ENCODE data around the gene GSTT2. TPM values are rescaled to one million over a fixed set of nuclear protein-coding genes. Genes with fewer than 3 reads are reported as not detected.
A peak's percentile ranks its signal among the peaks of the same experiment; 100 is the strongest.

The GSTT2 gene
- total and polyA plus RNA-seq, 5 experiments from 2014 or later: not detected

DNA sequence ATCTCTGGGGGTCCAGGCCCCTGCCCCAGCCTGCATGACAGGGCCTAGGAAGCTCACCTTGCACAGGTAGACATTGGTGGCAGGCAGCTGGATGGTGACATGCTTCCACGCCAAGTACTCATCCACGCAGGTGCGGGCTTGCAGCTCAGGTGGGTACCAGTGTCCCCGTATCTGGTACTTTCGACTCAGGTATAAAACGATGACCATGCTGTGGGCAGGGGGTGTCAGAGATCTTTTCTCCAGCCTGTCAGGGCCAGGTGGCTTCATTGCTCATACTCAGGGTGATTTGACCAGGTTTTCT, 26.9 kb downstream of the GSTT2 start:
- POLR2A ChIA-PET: interaction anchor here (1.4 kb wide), 1 partner anchor 32 kb away, joined by 7 read pairs; no protein-coding TSS in a partner anchor

DNA sequence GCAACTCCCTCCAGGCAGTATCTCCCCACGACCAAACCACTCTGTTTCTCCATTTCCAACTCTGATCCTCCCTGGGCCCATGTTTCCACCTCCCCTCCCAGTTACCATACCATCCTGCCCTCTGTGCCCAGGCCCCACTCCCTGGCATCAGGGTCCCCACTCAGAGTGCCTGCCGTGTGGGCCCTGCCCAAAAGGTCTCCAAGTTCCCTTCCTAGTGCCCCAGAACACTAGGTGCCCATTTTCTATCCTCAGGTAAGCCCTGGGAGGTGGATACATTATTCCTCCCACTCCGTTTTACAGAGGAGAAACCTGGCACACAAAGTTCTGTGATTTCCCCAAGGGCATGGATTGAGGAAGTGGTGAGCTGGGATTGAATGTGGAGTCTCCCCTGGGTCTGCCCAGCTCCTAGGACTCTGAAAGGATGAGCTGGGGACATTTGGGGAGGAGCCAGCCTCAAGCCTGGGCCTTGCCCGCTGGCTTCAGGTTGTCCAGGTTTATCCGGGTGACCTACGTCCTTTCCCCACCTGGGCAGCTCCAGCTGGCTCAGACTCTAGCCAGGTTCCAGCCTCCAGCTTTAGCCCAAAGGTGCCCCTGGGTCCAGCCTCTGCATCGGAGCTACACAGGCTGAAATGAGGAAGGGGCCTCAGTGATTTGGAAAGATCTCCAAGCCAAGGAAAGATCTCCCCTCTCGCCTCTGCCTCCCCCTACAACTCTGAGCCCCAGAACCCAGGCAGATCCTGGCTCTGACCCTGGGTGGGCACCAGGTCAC, 27.5 kb downstream of the GSTT2 start:
- ATAC-seq (no peak), DNase-seq (no peak)
- Mint-ChIP-seq H3K27me3 (peaks cover 0 to 3% (median 0%) of the 10 kb centered on the region in 5 donors), H3K4me3 (no peak overlapping the region), H3K4me1 (peaks cover 13 to 22% (median 16%) of the 10 kb centered on the region in 4 donors), H3K27ac (peak overlapping the region in 2 of 10 donors; percentile 27 to 36), H3K9me3 (peaks cover 0 to 3% (median 0%) of the 10 kb centered on the region in 9 donors), H3K36me3 (no peaks in the 10 kb centered on the region)
- POLR2A ChIA-PET: interaction anchor here (1.4 to 7.1 kb wide), 2 partner anchors 30 to 31 kb away, joined by 7 to 99 read pairs; no protein-coding TSS in a partner anchor

More for the DNA sequence above, 26.9 kb downstream of the GSTT2 start:
- Mint-ChIP-seq H3K27me3 (peaks cover 0 to 4% (median 0%) of the 10 kb centered on the region in 5 donors), H3K4me3 (no peak overlapping the region), H3K4me1 (peaks cover 11 to 19% (median 12%) of the 10 kb centered on the region in 4 donors), H3K27ac (peak overlapping the region in 1 of 10 donors; percentile 26), H3K36me3 (no peaks in the 10 kb centered on the region), H3K9me3 (peaks cover 0 to 3% (median 0%) of the 10 kb centered on the region in 9 donors)
- DNase-seq (no peak), ATAC-seq (no peak)

DNA sequence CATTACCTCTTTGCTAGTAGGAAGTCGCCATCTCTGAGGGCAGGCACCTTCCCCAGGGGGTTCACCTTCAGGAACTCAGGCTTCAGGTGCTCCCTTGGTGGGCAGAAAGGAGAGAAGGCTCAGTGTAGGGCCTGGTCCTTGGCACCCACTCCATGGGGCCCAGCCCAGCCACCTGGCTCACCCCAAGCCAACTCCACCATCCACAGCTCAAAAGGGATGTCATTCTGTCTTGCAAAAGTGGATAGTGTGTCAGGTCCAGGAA, 28.0 kb downstream of the GSTT2 start:
- Mint-ChIP-seq H3K27ac (no peak overlapping the region), H3K27me3 (peaks cover 0 to 3% (median 0%) of the 10 kb centered on the region in 5 donors), H3K4me1 (peaks cover 13 to 25% (median 19%) of the 10 kb centered on the region in 4 donors), H3K9me3 (peaks cover 0 to 3% (median 0%) of the 10 kb centered on the region in 9 donors), H3K4me3 (no peak overlapping the region), H3K36me3 (no peaks in the 10 kb centered on the region)
- no peak for DNase-seq
- POLR2A ChIA-PET: interaction anchor here (7.1 kb wide), 1 partner anchor 30 kb away, joined by 99 read pairs; no protein-coding TSS in a partner anchor
- ATAC-seq: no peak

DNA sequence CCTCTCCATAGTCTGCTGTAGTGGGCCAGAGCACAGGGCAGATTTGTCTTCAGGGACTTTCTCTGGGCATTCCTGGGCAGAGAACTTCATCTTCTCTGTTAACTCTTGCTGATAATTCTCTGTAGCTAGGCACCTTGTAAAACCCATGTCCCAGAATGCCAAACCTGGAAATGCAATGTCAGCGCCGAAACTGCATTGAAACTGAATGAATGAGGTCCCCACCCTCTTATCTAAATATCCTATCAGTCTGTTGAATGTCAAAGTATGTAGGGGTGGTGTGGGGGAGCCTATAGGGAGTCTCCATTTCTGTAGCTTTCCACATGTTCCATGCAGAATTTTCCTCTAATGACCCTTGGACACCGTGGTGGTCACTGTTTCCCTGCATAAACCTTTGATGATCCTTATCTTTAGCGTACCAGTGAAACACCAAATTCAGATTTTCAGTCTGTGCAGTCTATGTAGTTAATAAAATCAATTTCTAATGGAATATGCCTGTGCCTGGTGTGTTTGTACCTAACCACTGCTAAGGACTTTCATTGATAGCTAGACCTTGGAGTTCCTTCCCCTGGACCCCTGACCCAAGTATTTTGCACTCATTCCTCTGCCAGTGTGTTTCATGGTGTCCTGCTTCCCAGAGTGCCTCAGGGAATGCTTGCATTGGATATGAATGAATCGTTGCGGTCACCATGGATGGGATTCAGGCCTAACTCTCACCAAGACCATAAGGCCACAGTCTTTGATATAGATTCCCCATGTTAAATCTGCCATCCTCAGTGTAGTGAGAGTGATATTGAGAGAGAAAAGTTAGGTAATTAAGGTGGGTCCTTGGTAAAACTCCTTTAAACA, 28.7 kb downstream of the GSTT2 start:
- no peak for DNase-seq
- no peak for ATAC-seq
- Mint-ChIP-seq H3K27ac (peak overlapping the region in 1 of 10 donors; percentile 54), H3K9me3 (peaks cover 0 to 3% (median 0%) of the 10 kb centered on the region in 9 donors), H3K27me3 (peaks cover 0 to 3% (median 0%) of the 10 kb centered on the region in 5 donors), H3K4me3 (no peak overlapping the region), H3K36me3 (no peaks in the 10 kb centered on the region), H3K4me1 (peaks cover 15 to 30% (median 25%) of the 10 kb centered on the region in 4 donors)
- POLR2A ChIA-PET: interaction anchor here (7.1 kb wide), 1 partner anchor 29 kb away, joined by 99 read pairs; no protein-coding TSS in a partner anchor

DNA sequence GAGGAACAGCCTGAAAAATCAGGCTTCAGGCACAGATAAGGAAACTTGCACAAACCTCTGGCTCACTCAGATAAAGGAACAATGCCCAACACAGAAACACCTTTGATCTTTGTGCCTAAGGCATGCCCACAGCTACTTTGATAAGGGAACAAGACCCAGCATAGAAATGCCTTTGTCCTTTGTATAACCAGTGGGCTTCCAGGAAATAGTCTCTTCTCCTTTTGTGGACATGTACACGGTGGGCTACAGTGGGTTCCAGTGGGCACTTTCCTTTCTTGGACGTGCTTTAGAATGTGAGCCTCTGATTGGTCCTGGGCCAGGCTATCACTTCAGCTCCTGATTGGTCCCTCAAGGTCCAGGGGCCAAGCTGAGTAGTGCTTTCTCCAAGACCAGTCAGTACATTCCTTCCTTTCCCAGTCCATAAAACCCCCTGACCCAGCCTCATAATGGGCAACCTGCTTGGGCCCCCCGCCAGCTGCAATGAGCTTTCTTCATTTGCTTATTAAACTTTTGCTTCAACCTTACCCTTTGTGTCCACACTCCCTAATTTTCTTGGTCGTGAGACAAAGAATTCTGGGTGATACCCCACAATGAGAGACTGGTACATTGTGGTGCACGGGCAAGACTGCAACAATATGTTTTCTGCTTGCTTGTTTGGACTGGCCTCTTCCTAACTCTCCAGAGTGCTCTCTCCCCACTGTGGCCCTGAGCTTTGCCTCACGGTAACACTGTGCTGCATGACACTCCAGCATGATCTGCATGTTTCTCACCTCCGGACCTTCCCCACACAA, 29.5 kb downstream of the GSTT2 start:
- Mint-ChIP-seq H3K9me3 (peaks cover 0 to 3% (median 0%) of the 10 kb centered on the region in 9 donors), H3K4me1 (peaks cover 20 to 38% (median 31%) of the 10 kb centered on the region in 4 donors), H3K4me3 (peak overlapping the region in 6 of 10 donors; percentile 31 to 67 (median 61)), H3K36me3 (no peaks in the 10 kb centered on the region), H3K27ac (peak overlapping the region in 9 of 10 donors; percentile 3 to 92 (median 78)), H3K27me3 (peaks cover 0 to 3% (median 0%) of the 10 kb centered on the region in 5 donors)
- ATAC-seq: no peak
- no peak for DNase-seq
- POLR2A ChIA-PET: interaction anchor here (2.2 to 7.1 kb wide), 4 partner anchors 23 to 115 kb away, joined by 12 to 99 read pairs (median 18); partner anchors contain the start of gene MIF

DNA sequence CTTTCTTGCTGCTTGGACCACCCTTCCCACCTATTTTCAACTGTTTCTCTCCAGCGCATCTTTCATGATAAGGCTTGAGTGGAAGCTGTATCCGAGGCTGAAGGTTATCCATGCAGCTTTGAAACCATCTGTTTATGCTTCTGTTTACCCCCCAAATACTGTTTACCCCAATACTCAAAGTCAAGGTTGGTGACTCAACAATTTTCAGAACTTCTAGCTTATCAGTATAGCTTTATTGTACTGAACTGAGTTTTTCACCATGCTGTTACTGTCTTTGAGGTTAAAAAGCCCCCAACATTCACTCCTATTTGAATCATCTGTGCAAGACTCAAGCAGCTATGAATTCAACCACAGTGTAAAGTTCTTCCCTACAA, 30.1 kb downstream of the GSTT2 start:
- DNase-seq (no peak), ATAC-seq (no peak)
- Mint-ChIP-seq H3K27ac (peak overlapping the region in 9 of 10 donors; percentile 65 to 92 (median 80)), H3K36me3 (no peaks in the 10 kb centered on the region), H3K27me3 (peaks cover 0 to 3% (median 0%) of the 10 kb centered on the region in 5 donors), H3K4me3 (peak overlapping the region in 9 of 10 donors; percentile 3 to 73 (median 66)), H3K4me1 (peaks cover 23 to 44% (median 35%) of the 10 kb centered on the region in 4 donors), H3K9me3 (peaks cover 0 to 3% (median 0%) of the 10 kb centered on the region in 9 donors)
- POLR2A ChIA-PET: interaction anchor here (1.1 to 7.1 kb wide), 6 partner anchors 23 to 259 kb away, joined by 4 to 99 read pairs (median 12); partner anchors contain the start of genes MIF and ZNF70

DNA sequence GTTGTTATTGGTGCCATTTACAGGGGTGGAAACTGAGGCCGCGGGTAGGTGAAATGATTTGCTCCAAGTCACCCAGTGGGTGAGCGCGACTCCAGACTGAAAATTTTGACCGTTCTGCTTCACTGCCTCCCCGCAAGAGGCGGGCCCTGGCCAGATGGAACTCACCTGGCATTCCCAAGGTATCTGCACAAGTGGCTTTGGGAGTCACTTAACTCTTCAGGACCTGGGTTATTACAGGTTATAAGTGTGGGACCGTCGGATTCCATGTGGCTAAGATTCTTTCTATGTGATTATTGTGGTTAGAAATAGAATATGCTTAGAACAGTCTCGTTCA, 31.8 kb downstream of the GSTT2 start:
- peaks cover 0 to 3% (median 0%) of the 10 kb centered on the region in 5 donors for H3K27me3 Mint-ChIP-seq
- ATAC-seq (no peak), DNase-seq (peak in 1 of 10 donors; percentile 12)
- peaks cover 5 to 8% (median 8%) of the 10 kb centered on the region in 3 donors for H3K36me3 Mint-ChIP-seq
- POLR2A ChIA-PET: interaction anchor here (1.3 to 7.1 kb wide), 7 partner anchors 14 to 144 kb away, joined by 3 to 99 read pairs (median 12); partner anchors contain the start of gene MIF
- peak overlapping the region; percentile 70 to 100 (median 97) for H3K27ac Mint-ChIP-seq
- H3K9me3 Mint-ChIP-seq: peaks cover 0 to 3% (median 0%) of the 10 kb centered on the region in 9 donors
- H3K4me1 Mint-ChIP-seq: peaks cover 23 to 44% (median 38%) of the 10 kb centered on the region in 4 donors
- peak overlapping the region; percentile 93 to 99 (median 96) for H3K4me3 Mint-ChIP-seq

DNA sequence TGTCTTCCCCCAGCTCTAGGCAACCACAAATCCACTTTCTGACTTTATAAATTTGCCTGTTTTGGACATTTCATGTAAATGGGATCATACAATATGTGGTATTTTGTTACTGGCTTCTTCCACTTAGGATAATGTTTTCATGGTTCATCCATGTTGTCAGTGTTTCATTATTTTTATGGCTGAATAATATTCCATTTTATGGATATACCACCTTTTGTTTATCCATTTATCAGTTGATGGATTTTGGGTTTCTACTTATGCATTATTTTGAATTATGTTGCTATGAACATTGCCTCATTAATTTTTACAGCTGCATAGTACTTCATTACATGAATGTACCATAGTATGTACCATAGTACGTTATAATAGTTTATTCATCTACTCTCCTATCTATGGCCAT, 36.2 kb downstream of the GSTT2 start:
- POLR2A ChIA-PET: interaction anchor here (1.0 kb wide), 1 partner anchor 23 kb away, joined by 3 read pairs; no protein-coding TSS in a partner anchor
- Mint-ChIP-seq H3K27me3 (peaks cover 0 to under 1% (median 0%) of the 10 kb centered on the region in 5 donors), H3K4me1 (peaks cover 19 to 52% (median 43%) of the 10 kb centered on the region in 4 donors), H3K36me3 (peaks cover 12 to 25% (median 13%) of the 10 kb centered on the region in 3 donors), H3K9me3 (peaks cover 0 to 2% (median 0%) of the 10 kb centered on the region in 9 donors), H3K27ac (peak overlapping the region in 1 of 10 donors; percentile 9), H3K4me3 (no peak overlapping the region)
- no peak for DNase-seq
- no peak for ATAC-seq

DNA sequence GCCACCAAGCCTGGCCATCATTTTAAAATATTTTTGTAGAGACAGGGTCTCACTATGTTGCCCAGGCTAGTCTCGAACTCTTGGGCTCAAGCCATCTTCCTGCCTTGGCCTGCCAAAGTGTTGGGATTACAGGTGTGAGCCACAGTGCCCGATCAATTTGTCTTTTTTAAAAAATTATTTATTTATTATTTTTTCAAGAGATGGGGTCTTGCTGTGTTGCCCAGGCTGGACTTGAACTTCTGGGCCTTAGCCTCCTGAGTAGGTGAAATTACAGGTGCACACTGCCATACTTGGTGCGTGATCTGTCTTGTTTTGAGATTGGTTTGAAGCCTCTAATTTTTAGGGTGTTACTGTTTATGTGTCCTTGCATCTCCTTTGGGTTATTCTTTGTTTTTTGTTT, 41.4 kb downstream of the GSTT2 start:
- DNase-seq (no peak), ATAC-seq (no peak)
- peaks cover 0 to 2% (median 0%) of the 10 kb centered on the region in 9 donors for H3K9me3 Mint-ChIP-seq
- peak overlapping the region in 1 of 10 donors; percentile 28 for H3K27ac Mint-ChIP-seq
- peaks cover 6 to 57% (median 39%) of the 10 kb centered on the region in 4 donors for H3K4me1 Mint-ChIP-seq
- H3K4me3 Mint-ChIP-seq: no peak overlapping the region
- POLR2A ChIA-PET: no interaction called here
- H3K27me3 Mint-ChIP-seq: no peaks in the 10 kb centered on the region
- peaks cover 16 to 50% (median 25%) of the 10 kb centered on the region in 3 donors for H3K36me3 Mint-ChIP-seq

DNA sequence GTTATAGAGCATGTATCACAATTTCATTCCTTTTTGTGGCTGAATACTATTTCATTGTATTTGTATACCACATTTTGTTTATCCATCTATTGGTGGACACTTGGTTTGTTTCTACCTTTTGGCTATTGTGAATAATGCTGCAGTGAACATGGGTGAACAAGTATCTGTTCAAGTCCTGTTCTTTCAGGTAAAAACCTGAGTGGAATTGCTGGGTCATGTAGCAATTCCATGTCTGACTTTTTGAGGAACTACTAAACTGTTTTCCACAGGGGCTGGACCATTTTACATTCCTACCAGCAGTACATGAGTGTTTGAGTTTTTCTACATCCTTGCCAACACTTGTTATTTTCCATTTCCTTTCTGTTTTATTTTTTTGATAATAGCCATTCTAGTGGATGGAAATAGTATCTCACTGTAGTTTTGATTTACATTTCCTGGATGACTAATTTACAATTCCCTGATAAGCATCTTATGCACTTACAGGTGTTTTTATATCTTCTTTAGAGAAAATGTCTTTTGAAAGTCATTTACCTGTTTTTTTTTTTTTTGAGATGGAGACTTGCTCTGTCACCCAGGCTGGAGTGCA, 43.4 kb downstream of the GSTT2 start:
- Mint-ChIP-seq H3K27me3 (no peaks in the 10 kb centered on the region), H3K27ac (peak overlapping the region in 4 of 10 donors; percentile 22 to 51 (median 38)), H3K4me3 (peak overlapping the region in 1 of 10 donors; percentile 22), H3K9me3 (peaks cover 0 to 2% (median 0%) of the 10 kb centered on the region in 9 donors), H3K36me3 (peaks cover 8 to 48% (median 20%) of the 10 kb centered on the region in 3 donors), H3K4me1 (peaks cover 7 to 61% (median 45%) of the 10 kb centered on the region in 4 donors)
- no peak for ATAC-seq
- no peak for DNase-seq
- POLR2A ChIA-PET: interaction anchor here (0.7 kb wide), 1 partner anchor 18 kb away, joined by 4 read pairs; no protein-coding TSS in a partner anchor

DNA sequence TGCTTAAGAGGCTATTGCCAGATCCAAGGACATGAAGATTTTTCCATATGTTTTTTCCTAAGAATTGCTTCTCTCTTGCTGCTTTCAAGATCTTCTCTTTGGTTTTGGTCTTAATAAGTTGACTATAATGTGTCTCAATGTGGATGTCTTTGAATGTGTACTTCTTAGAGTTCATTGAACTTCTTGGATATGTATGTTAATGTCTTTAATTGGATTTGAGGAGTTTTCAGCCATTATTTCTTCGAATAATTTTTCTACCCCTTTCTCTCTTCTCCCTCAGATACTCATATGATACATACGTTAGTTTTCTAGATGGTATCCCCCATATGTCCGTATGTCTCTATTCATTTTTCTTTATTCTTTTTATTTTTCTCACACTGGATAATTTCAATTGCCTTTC, 44.4 kb downstream of the GSTT2 start:
- peaks cover 10 to 64% (median 49%) of the 10 kb centered on the region in 4 donors for H3K4me1 Mint-ChIP-seq
- peaks cover 0 to 2% (median 0%) of the 10 kb centered on the region in 9 donors for H3K9me3 Mint-ChIP-seq
- peak overlapping the region in 1 of 10 donors; percentile 80 for H3K27ac Mint-ChIP-seq
- H3K27me3 Mint-ChIP-seq: no peaks in the 10 kb centered on the region
- H3K4me3 Mint-ChIP-seq: peak overlapping the region in 1 of 10 donors; percentile 46
- DNase-seq: no peak
- peaks cover 8 to 44% (median 20%) of the 10 kb centered on the region in 3 donors for H3K36me3 Mint-ChIP-seq
- POLR2A ChIA-PET: no interaction called here
- no peak for ATAC-seq

All from naive thymus-derived CD8-positive, alpha-beta T cell (primary cell).